Activated B cell treated with CpG ODN at 0.5 μM for 24 hours (primary cell): ENCODE measurements around the gene ACTR2. TPM values are rescaled to one million over a fixed set of nuclear protein-coding genes. Genes with fewer than 3 reads are reported as not detected.
"Not testable (repeated sequence)": the region's sequence is repeated elsewhere in the genome, so short reads cannot be mapped to it uniquely, and the experiment has no call there.

Experiments used
- ATAC-seq: fragments of 200-7000 bp; cut with Tn5 transposase; one replicate; pipeline ENCODE4 v1.10.0; 2021; ENCODE audit warnings: low read depth, mild to moderate bottlenecking, moderate library complexity
- CTCF ChIA-PET: fragments of 350-600 bp; sonication (Branson Sonifier 250); formaldehyde crosslinking; loops from one replicate; lab custom pipeline; 2021; ENCODE audit warnings: antibody characterized with exemption; lab: Charles Lee
- POLR2A ChIA-PET: fragments of 350-600 bp; sonication (Branson Sonifier 250); formaldehyde crosslinking; loops from one replicate; lab custom pipeline; 2021; ENCODE audit warnings: antibody characterized with exemption; lab: Charles Lee
- DNase-seq: peaks from one replicate; pipeline ENCODE4 v3.0.0; 2022
- H3K27ac Mint-ChIP-seq: one replicate; pipeline ENCODE4 v1.8.0; 2020; ENCODE audit warnings: mixed read lengths
- H3K27me3 Mint-ChIP-seq: one replicate; pipeline ENCODE4 v1.8.0; 2021; ENCODE audit warnings: mixed read lengths
- H3K36me3 Mint-ChIP-seq: one replicate; pipeline ENCODE4 v1.8.0; 2021; ENCODE audit warnings: low read depth, mixed read lengths
- H3K4me1 Mint-ChIP-seq: one replicate; pipeline ENCODE4 v1.8.0; 2021; ENCODE audit warnings: mixed read lengths
- H3K4me3 Mint-ChIP-seq: one replicate; pipeline ENCODE4 v1.8.0; 2020; ENCODE audit warnings: mild to moderate bottlenecking, mixed read lengths
- H3K9me3 Mint-ChIP-seq: one replicate; pipeline ENCODE4 v1.8.0; 2020; ENCODE audit warnings: mixed read lengths
- CTCF ChIP-seq: fragments of 200-600 bp; IDR thresholded peaks from one replicate; pipeline ENCODE4 v1.8.0; 2022; ENCODE audit warnings: antibody characterized with exemption, mild to moderate bottlenecking
- intact Hi-C: fragments of 100-400 bp; cut with micrococcal nuclease; formaldehyde crosslinking; loops from one replicate; pipeline ENCODE4 v1.15.1; 2024
- total RNA-seq: library from RNA; stranded (reverse); gene quantifications from 2 replicates; pipeline ENCODE4 v1.2.3, GENCODE V29; 2022

The ACTR2 gene
- total RNA-seq, 1 donor from 2014 or later: 484 TPM

GRCh38 chr2:65214843-65215242 is 12.8 kb upstream of the ACTR2 start:
- ATAC-seq (no peak), DNase-seq (no peak)
- CTCF ChIA-PET: no interaction called here
- no peak overlapping the region for H3K4me3 Mint-ChIP-seq
- intact Hi-C loops: no loop called here
- no peak for TF ChIP-seq CTCF
- no peak overlapping the region for H3K27ac Mint-ChIP-seq
- H3K9me3 Mint-ChIP-seq: no peaks in the 10 kb centered on the region
- no peaks in the 10 kb centered on the region for H3K27me3 Mint-ChIP-seq
- no peaks in the 10 kb centered on the region for H3K36me3 Mint-ChIP-seq
- POLR2A ChIA-PET: no interaction called here
- H3K4me1 Mint-ChIP-seq: no peaks in the 10 kb centered on the region

GRCh38 chr2:65215946-65216345 is 11.7 kb upstream of the ACTR2 start:
- Mint-ChIP-seq H3K9me3 (no peaks in the 10 kb centered on the region), H3K27me3 (no peaks in the 10 kb centered on the region), H3K36me3 (no peaks in the 10 kb centered on the region), H3K4me1 (no peaks in the 10 kb centered on the region), H3K27ac (no peak overlapping the region), H3K4me3 (no peak overlapping the region)
- ATAC-seq (no peak), DNase-seq (no peak)
- ChIA-PET POLR2A (no interaction called here), CTCF (no interaction called here)
- TF ChIP-seq CTCF: no peak
- intact Hi-C loops: no loop called here

- intact Hi-C loops: no loop called here
- Mint-ChIP-seq H3K36me3 (no peaks in the 10 kb centered on the region), H3K27me3 (no peaks in the 10 kb centered on the region), H3K9me3 (no peaks in the 10 kb centered on the region), H3K4me3 (no peak overlapping the region), H3K4me1 (no peaks in the 10 kb centered on the region), H3K27ac (no peak overlapping the region)
- POLR2A ChIA-PET: no interaction called here
- CTCF ChIA-PET: no interaction called here
- DNase-seq (no peak), ATAC-seq (no peak)
- TF ChIP-seq CTCF: no peak
Observed at GRCh38 chr2:65220432-65221131, 7.0 kb upstream of the ACTR2 start.

GRCh38 chr2:65221275-65221674 is 6.4 kb upstream of the ACTR2 start:
- H3K4me3 Mint-ChIP-seq, POLR2A ChIA-PET, intact Hi-C loops, DNase-seq, H3K4me1 Mint-ChIP-seq, H3K27ac Mint-ChIP-seq, CTCF ChIA-PET, H3K27me3 Mint-ChIP-seq, H3K9me3 Mint-ChIP-seq, H3K36me3 Mint-ChIP-seq, ATAC-seq: not testable (repeated sequence)

GRCh38 chr2:65227020-65227455 is 593 bp upstream of the ACTR2 start:
- no peaks in the 10 kb centered on the region for H3K9me3 Mint-ChIP-seq
- ChIA-PET CTCF (no interaction called here), POLR2A (interaction anchor here (0.6 to 4.2 kb wide), 52 partner anchors 8 to 1639 kb away, joined by 3 to 79 read pairs (median 4); partner anchors contain the start of genes AFTPH, CEP68, MDH1 and RAB1A)
- H3K4me3 Mint-ChIP-seq: peak overlapping the region; percentile 99
- no peaks in the 10 kb centered on the region for H3K27me3 Mint-ChIP-seq
- intact Hi-C loops: loop anchor here (1.0 to 5.0 kb wide), 8 partner anchors 97 to 1640 kb away; partner anchors contain the start of genes AFTPH, CEP68, MDH1 and RAB1A
- DNase-seq (no peak), ATAC-seq (peak; percentile 4)
- no peak for TF ChIP-seq CTCF
- peak overlapping the region; percentile 100 for H3K27ac Mint-ChIP-seq
- peaks cover 39% of the 10 kb centered on the region for H3K4me1 Mint-ChIP-seq
- H3K36me3 Mint-ChIP-seq: peaks cover 23% of the 10 kb centered on the region
